Measurements from ENCODE around the gene NHERF2. TPM values are rescaled to one million over a fixed set of nuclear protein-coding genes. Genes with fewer than 3 reads are reported as not detected.
"Not testable (repeated sequence)": the region's sequence is repeated elsewhere in the genome, so short reads cannot be mapped to it uniquely, and the experiment has no call there.

Gene NHERF2
- total RNA-seq, 1 donor from 2014 or later: 121 TPM

GRCh38 chr16:2028146-2028545, 1.4 kb downstream of the NHERF2 start:
- no peak for DNase-seq (ENCODE audit: low spot score)

- DNase-seq (ENCODE audit: low spot score): no peak
These were observed 2.0 kb downstream of the NHERF2 start for GRCh38 chr16:2028620-2029220.

DNA sequence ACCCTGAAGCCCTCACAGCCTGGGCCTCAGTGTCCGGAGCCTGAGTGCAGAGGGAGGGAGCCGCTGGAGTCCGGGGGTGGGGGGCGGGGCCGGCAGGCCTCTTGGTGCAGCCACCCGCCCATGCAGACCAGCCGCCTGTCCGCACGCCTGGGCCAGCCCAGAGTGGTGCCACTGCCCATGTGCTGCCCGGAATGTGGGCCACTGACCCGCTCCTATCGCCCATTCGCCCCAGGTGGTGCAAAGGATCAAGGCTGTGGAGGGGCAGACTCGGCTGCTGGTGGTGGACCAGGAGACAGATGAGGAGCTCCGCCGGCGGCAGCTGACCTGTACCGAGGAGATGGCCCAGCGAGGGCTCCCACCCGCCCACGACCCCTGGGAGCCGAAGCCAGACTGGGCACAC, 2.6 kb downstream of the NHERF2 start:
- DNase-seq (ENCODE audit: low spot score): no peak

DNA sequence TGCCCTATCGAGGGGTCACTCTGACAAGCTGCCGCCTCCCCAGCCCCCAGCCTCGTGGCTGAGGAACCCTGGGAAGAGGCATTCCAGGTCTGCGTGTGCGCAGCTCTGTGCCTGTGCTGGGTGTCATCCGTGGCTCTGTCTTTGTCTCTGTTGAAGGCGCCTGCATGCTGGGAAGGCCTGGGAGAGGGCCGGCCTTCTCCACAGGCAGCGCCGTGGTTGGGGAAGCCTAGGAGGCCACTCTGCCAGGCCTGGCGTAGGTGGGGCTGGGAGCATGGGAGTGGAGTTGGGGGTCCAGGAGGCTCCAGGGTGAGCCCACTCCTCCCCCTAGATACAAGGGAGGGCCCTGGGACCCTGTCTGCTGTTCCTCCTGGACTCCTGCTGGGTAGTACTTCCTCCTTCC, 3.3 kb downstream of the NHERF2 start:
- no peak for DNase-seq (ENCODE audit: low spot score)

DNA sequence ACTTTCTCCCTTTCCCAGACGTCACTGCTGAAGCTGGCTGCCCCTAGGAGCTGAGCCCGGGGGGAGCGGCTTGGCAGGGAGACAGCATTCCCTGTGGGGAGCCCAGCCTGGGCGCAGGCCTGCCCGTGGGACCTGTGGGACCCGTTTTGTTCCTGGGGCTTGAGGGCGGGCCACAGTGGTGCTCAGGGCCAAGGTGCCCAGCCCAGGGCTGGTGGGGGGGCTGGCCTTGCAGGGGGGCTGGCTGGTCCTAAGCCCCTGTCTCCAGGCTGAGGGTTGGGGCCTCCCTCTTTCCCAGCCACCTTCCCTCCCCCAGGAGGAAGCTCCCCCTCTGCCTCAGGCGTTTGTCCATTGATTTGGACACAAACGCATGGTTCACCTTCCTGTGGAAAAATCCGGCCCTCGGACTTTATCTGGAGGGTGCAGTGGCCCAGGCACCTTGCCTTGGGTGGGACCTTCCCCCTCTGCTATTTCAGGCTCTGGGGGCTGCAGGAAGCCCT, 4.4 kb downstream of the NHERF2 start:
- no peak for DNase-seq (ENCODE audit: low spot score)

- no peak for DNase-seq (ENCODE audit: low spot score)
These were observed 5.8 kb downstream of the NHERF2 start for GRCh38 chr16:2032285-2033056.

GRCh38 chr16:2033057-2033908, 6.6 kb downstream of the NHERF2 start:
- DNase-seq (ENCODE audit: low spot score): no peak

DNA sequence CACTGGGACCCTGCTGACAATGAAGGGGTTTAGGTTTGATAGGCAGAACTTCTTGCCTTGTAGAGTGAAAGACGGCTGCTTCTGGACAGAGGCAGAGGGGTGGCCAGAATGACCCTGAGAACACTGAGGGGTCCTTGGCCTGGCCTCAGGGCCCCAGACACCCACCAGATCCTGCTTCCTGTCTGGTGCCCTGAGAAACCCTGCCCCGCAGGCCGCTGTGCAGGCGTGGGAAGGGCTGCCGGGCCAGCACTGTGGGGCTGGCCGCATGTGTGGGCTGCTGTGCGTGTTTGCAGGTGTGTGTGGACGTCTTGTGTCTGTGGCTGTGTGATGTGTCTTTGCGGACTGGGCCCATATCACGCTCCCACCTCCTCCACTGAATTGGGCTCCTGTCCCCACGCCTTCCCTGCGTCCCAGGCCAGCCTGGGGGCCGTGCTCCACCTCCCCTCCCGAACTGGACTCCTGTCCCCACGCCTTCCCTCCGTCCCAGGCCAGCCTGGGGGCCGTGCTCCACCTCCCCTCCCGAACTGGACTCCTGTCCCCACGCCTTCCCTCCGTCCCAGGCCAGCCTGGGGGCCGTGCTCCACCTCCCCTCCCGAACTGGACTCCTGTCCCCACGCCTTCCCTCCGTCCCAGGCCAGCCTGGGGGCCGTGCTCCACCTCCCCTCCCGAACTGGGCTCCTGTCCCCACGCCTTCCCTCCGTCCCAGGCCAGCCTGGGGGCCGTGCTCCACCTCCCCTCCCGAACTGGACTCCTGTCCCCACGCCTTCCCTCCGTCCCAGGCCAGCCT, 7.4 kb downstream of the NHERF2 start:
- DNase-seq (ENCODE audit: low spot score): not testable (repeated sequence)

GRCh38 chr16:2034696-2035430, 8.2 kb downstream of the NHERF2 start:
- no peak for DNase-seq (ENCODE audit: low spot score)

GRCh38 chr16:2035431-2036199, 8.9 kb downstream of the NHERF2 start:
- DNase-seq (ENCODE audit: low spot score): no peak

DNA sequence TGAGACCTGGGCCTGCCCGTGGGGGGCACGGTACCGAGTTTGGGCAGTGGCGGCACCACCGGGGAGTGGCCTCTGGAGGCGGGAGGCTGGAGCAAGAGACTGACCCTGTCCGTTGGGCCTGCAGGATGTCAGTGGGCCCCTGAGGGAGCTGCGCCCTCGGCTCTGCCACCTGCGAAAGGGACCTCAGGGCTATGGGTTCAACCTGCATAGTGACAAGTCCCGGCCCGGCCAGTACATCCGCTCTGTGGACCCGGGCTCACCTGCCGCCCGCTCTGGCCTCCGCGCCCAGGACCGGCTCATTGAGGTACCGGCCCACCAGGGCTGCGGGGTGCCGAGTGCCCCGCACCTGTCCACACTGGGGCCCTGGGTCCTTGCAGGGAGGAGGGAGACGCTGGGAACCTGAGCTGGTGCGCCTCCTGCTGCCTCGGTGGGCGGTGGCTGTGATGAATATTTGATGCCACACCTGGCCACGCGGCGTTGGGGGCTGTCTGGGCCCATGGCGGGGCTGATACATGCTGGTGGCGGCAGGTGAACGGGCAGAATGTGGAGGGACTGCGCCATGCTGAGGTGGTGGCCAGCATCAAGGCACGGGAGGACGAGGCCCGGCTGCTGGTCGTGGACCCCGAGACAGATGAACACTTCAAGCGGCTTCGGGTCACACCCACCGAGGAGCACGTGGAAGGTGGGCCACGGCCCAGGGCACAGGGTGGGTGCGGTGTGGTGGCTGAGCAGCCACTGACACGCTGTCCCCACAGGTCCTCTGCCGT, 9.7 kb downstream of the NHERF2 start:
- DNase-seq (ENCODE audit: low spot score): no peak

- no peak for DNase-seq (ENCODE audit: low spot score)
These were observed 10.4 kb downstream of the NHERF2 start for GRCh38 chr16:2037115-2037514.

- no peak for DNase-seq (ENCODE audit: low spot score)
These were observed 11.1 kb downstream of the NHERF2 start for GRCh38 chr16:2037647-2038381.

DNA sequence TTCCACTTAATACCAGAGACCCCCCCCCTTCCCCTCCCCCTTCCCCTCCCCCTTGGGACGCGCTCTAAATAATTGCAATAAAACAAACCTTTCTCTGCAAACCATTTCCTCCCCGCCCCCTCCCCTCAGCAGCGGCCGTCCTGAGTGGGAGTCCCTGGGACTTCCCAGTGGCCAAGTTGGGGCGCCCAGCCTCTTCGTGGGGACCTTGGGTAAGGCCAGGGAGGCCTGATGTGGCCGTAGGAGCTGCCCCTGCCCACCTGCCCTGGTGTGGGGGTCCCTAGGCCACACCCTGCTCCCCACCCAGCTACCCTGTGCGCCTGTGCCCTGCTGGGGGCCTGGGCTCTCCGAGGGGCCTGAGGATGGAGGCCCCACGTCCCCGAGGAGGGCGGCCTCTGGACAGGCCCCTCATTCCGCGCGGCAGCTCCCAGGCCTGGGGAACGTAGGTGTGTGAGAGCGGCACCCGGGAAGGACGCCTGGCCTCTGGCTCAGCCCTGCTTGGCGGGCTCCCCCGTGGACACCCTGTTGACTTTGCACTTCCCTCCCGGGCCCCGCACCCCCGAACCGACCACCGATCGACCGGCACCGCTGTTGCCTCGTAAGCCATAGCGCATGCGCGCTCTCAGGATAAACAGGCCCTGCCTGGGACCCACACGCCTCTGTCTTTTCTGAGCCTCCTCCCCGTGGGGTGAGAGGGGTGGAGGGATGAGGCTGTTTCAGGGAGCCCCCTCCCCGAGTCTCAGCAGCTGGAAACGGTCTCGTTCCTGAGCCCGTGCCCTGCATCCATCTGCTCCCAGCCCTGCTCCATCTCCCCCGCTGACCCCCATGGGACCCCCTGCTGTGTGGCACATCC, 11.9 kb downstream of the NHERF2 start:
- DNase-seq (ENCODE audit: low spot score): no peak

- peak; percentile 88 for DNase-seq (ENCODE audit: low spot score)
These were observed 12.8 kb downstream of the NHERF2 start for GRCh38 chr16:2039274-2040031.

- DNase-seq (ENCODE audit: low spot score): no peak
These were observed 13.5 kb downstream of the NHERF2 start for GRCh38 chr16:2040041-2040786.
